Central memory CD4-positive, alpha-beta T cell (primary cell): ENCODE measurements around the gene CIAO2B.
"Not testable (repeated sequence)": the region's sequence is repeated elsewhere in the genome, so short reads cannot be mapped to it uniquely, and the experiment has no call there.

Source experiments
- DNase-seq: peaks from one replicate; pipeline ENCODE4 v3.0.0; 2022

The CIAO2B gene

DNA sequence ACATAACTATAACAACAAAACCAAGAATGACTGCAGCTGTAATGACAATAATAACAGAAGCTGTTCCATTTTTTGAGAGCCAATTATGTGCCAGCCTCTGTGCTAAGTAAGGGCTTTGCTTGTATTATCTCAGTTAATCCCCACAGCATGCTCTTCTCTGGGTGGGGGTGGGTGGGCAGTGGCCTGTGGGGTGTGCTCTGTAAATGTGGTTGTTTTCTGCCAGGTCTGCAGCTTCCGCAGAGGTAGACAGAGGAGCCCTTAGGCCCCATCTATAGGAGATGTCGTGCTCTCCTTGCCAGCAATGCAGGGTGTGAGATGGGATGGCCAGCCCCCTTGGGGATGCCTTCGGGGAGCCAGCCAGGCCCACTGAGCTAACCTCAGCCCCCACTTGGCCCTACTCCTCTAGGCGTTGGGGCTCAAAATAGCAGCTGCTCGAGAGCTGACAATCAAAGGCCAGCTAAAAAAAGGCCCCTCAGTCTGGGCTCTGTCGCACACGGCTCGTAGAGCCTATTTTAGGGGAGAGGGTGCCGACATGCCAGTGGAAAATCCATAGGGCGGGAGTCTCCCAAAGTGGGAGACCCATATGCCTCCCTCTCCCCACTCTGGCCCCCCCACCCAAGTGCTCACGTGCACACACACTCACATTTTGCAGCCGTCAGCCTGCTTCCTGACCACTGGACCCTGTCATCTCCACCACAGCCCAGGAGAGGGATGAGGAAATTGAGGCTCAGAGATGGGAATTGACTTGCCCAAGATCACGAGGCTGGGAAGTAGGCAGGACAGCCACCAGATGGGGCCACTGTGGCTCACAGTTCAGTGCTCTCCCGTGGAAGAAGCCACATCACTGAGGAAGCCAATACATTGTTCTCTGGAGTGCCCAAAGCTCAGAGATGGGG is 31.3 kb downstream of the CIAO2B start:
- no peak for DNase-seq

DNA sequence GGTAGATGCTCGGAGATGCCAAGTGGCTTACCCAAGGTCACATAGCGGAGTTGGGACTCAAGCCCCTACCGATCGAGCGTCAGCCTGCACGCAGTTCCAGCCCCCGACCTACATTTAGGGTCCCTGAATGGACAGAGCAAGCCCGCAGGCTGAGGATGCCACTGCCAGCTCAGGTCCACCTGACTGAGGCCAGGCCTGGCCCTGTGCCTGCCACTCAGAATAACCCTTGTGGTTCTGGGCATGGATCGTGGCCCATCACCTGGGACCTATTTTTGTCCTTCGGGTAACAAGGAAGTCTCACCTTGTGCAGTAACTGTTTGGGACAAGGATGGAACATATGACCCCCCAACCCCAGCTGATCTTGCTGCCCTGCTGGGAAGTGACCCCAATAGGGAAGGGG is 32.6 kb downstream of the CIAO2B start:
- DNase-seq, result no peak

- DNase-seq, result no peak
Observed at GRCh38 chr16:66900721-66901441, 33.3 kb downstream of the CIAO2B start.

DNA sequence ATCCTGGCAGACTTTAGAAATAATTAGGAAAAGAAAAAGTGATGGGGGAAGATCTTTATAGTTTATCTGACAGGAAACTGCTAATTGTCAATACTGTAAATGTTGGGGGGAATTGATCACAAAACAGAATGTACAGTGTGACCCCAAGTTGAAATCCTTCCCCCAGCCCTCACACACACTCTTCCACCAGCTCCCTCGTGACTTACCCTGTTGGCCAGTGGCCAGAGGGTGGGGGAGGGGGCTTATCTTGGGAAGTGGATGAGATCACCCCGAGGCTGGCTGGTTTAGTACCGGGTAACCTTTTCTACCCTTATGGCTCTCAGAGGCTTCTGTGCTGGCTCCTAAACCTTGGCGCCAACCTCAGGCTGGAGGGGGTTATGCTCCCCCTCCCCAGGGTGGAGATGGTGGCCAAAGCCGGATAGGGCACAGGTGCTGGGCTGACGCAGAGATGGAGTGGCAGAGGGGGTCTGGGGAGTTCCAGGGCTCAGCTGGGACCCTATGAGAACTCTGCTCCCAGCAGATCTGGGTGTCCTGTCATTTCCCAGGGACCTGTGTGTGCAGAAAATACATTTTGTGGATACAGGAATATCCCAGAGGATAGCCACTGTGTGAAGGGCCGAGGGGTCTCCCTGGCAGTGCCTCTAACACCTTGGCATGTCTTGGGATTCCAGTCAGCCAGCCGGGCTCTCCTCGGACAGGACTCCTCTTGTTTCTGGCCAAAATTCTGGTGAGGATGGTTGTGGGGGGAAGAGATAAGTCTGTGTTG is 34.1 kb downstream of the CIAO2B start:
- no peak for DNase-seq

DNA sequence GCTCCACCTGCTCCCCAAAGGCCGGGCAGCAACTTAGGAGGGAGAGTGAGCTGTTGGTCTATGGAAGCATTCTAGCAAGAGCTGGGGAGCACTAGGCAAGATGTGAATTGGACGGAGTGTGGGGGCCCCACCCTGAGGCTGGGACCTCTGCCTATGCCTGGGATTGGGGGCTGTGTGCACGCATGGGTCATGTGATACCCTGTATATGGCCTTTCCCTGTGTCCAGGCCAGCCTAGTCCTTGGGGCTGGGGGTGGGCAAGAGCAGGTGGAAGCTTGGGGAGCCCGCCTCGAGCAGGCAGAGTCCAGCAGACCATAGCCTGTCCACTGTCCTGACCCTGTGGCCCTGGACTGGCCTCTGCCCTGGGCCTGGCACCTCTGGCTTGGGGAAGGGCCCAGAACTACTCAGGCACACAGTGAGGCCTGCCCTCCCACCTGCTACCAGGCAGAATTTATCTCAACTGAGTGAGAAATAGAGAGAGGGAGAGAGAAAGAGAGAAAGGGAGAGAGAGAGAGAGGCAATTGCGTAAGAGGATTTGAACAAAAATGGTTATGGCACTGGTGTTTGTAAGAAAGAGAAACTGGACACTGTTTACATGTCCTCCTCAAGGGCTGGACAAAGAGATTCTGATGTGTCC is 34.8 kb downstream of the CIAO2B start:
- no peak for DNase-seq

DNA sequence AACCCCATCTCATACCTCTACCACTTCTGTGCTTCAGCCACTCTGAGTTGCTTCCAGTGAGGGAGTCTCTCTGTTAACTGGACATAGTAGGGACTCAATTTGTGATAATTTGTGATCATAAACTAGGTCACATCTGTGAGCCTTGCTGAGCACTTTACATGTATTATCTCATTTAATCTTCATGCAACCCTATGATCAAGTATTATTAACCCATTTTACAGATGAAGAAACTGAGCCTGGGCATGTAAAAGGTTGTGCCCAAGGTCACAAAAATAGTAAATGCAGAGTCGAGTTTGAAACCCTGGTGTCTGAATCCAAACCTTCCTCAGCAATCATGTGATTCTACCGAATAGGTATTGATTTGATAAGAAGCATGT is 35.3 kb downstream of the CIAO2B start:
- no peak for DNase-seq

GRCh38 chr16:66898207-66898606 is 36.0 kb downstream of the CIAO2B start:
- no peak for DNase-seq

DNA sequence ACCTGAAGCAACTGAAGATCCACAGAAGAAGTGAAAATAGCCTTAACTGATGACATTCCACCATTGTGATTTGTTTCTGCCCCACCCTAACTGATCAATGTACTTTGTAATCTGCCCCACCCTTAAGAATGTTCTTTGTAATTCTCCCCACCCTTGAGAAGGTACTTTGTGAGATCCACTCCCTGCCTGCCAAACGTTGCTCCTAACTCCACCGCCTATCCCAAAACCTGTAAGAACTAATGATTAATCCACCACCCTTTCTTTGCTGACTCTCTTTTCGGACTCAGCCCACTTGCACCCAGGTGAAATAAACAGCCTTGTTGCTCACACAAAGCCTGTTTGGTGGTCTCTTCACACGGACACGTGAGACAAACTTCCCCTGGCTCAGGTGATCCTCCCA is 37.5 kb downstream of the CIAO2B start:
- DNase-seq, result not testable (repeated sequence)

- no peak for DNase-seq
Observed at GRCh38 chr16:66895999-66896398, 38.2 kb downstream of the CIAO2B start.

- no peak for DNase-seq
Observed at GRCh38 chr16:66895689-66895979, 38.6 kb downstream of the CIAO2B start.

DNA sequence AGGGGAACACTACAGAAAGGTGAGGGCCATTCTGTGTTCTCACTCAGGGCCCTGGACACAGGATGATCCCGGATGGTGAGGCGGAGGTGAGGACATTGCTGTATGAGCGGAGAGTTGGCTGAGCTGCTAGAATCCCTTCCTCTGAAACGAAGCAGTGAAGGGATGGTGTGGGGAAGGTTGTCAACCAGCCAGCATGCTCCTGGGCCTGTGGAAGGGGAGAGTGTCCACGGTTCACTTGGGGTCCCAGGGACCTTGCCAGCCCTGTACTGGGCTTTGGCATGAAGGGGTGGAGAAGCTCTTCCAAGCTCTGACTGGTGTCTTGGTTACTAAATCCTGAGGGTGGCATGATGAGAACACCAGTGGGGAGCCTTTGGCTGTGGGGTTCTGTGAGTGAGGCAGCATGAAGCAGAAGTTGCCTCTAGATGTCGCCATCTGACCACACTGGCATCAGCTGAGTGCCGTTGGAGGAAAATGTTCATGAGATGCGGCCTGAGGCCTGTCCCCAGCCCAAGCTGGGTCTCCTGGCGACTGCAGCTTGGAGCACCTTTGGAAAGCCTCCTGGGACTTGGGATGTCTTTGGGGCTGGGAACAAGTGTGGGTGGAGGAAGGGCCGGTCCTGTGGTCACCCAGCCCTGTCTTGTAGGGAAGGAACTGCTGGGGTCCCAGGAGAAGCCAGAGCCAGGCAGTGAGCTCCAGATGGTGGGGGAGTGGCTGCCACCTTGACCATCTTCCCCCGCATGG is 39.1 kb downstream of the CIAO2B start:
- DNase-seq, result peak; percentile 42

DNA sequence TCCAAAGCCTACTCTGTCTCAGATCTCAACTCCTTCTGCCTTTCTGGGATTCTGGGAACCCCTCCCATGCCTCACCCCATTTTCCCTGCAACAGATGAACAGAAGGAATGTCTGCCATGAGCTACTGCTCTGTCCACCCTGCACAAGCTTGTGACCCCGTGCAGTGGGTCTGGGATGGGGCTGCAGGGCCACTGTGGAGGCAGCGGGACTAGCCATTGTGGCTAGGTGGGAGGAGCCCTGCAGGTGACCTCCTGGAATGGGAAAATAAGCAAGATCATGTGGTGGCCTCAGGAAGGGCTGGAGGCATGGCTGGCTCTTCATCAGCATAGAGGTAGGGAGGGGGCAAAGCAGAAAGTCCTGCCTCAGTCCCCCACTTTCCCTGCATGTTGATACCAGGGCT is 40.1 kb downstream of the CIAO2B start:
- DNase-seq, result no peak

- no peak for DNase-seq
Observed at GRCh38 chr16:66891797-66892196, 42.4 kb downstream of the CIAO2B start.

- DNase-seq, result no peak
Observed at GRCh38 chr16:66891360-66891759, 42.8 kb downstream of the CIAO2B start.

DNA sequence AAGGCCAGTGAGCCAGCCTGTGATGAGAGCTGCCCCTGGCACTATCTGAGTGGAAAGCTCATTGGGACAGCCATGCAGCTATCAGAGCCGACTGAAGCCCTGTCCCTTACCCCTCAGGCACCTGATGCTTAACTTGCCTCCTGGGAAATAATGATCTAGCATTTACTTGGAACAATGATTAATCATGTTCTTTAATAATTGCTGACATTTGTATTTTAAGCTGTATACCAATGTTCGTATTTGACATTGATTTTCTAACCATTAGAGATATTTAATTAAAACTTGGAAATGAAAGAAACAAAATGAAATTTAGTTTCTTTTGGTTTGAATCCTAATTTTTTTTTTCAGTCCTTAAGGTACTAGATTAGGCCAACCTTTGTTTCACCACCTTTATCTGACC is 43.4 kb downstream of the CIAO2B start:
- DNase-seq, result no peak

DNA sequence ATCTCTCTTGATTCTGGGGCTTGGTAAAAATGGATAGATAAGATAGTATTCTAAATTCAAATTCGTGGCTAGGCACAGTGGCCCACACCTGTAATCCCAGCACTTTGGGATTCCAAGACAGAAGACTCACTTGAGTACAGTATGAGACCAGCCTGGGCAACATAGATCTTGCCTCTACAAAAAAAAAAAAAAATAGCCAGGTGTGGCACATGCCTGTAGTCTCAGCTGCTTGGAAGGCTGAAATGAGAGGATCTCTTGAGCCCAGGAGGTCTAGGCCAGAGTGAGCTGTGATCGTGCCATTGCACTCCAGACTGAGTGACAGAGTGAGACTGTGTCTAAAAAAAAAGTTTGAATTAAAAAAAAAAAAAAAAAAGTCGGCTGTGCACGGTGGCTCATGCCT is 44.6 kb downstream of the CIAO2B start:
- DNase-seq, result no peak

GRCh38 chr16:66888647-66889615 is 45.3 kb downstream of the CIAO2B start:
- no peak for DNase-seq

- no peak for DNase-seq
Observed at GRCh38 chr16:66886914-66887313, 47.3 kb downstream of the CIAO2B start.

DNA sequence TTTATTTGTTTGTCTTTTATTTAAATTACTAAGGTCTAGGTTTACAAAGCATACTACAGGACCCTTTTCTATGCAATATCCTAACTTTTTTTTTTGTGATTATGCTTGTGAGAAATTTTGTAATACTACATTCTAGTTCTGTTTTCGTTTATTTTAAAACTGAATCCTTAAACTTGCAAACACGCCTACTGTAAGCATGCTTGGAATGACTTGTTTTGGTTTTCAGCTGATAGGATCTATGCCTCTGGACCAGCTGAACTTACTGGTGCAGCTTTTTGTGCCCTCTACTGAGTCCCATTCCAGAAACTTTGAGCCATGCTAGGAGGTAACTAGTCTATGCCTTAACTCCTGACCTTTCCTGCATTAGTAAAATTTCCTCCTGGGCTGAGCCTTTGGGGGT is 47.9 kb downstream of the CIAO2B start:
- DNase-seq, result no peak

- DNase-seq, result no peak
Observed at GRCh38 chr16:66885491-66885890, 48.7 kb downstream of the CIAO2B start.

- no peak for DNase-seq
Observed at GRCh38 chr16:66882702-66883101, 51.5 kb downstream of the CIAO2B start.
